GM18909 (cell line): ENCODE results near the gene P2RY11.
A peak's percentile ranks its signal among the peaks of the same experiment; 100 is the strongest.

Experiments used
- ATAC-seq: cut with Tn5 transposase; IDR thresholded peaks from one replicate; pipeline ENCODE4 v1.9.1; 2021; ENCODE audit warnings: mild to moderate bottlenecking; ENCODE audit not compliant: unreplicated experiment, poor library complexity

P2RY11 gene

GRCh38 chr19:10111405-10111811 lies at the start of gene P2RY11:
TSS of gene P2RY11 (plus strand) at chr19:10111693. CDS start at chr19:10111722, 29 bp downstream.
- no peak for ATAC-seq

- no peak for ATAC-seq
Measured at GRCh38 chr19:10061717-10062310, 49.7 kb upstream of the P2RY11 start.

GRCh38 chr19:10068205-10068604 lies 43.3 kb upstream of the P2RY11 start:
- ATAC-seq: no peak

GRCh38 chr19:10069046-10069445 lies 42.4 kb upstream of the P2RY11 start:
- ATAC-seq: no peak

- ATAC-seq: no peak
Measured at GRCh38 chr19:10070730-10071446, 40.6 kb upstream of the P2RY11 start.

GRCh38 chr19:10074153-10074552 lies 37.3 kb upstream of the P2RY11 start:
- no peak for ATAC-seq

- no peak for ATAC-seq
Measured at GRCh38 chr19:10076535-10076934, 35.0 kb upstream of the P2RY11 start.

GRCh38 chr19:10078329-10078728 lies 33.2 kb upstream of the P2RY11 start:
- ATAC-seq: no peak

- ATAC-seq: no peak
Measured at GRCh38 chr19:10079031-10079453, 32.5 kb upstream of the P2RY11 start.

- no peak for ATAC-seq
Measured at GRCh38 chr19:10083911-10084310, 27.6 kb upstream of the P2RY11 start.

GRCh38 chr19:10084803-10085202 lies 26.7 kb upstream of the P2RY11 start:
- no peak for ATAC-seq

- peak; percentile 85 for ATAC-seq
Measured at GRCh38 chr19:10085641-10086590, 25.6 kb upstream of the P2RY11 start, which contains the start of gene SHFL. TSS of gene SHFL (plus strand) at chr19:10086317. CDS start at chr19:10086428, 111 bp downstream.

- peak; percentile 4 for ATAC-seq
Measured at GRCh38 chr19:10086591-10087192, 24.8 kb upstream of the P2RY11 start.

- no peak for ATAC-seq
Measured at GRCh38 chr19:10087296-10088061, 24.0 kb upstream of the P2RY11 start.

- no peak for ATAC-seq
Measured at GRCh38 chr19:10088949-10089554, 22.4 kb upstream of the P2RY11 start.

GRCh38 chr19:10089801-10090375 lies 21.6 kb upstream of the P2RY11 start:
- no peak for ATAC-seq

GRCh38 chr19:10091370-10091687 lies 20.2 kb upstream of the P2RY11 start:
- ATAC-seq: no peak

GRCh38 chr19:10091895-10092641 lies 19.4 kb upstream of the P2RY11 start:
- no peak for ATAC-seq
